Endothelial cell of umbilical vein (primary cell): ENCODE data around the gene SORCS2. TPM values are rescaled to one million over a fixed set of nuclear protein-coding genes. Genes with fewer than 3 reads are reported as not detected.

ENCODE experiments used
- BruUV-seq: library from RNA; stranded (reverse); fragments of 400-500 nt; replicated peaks from 2 replicates; lab custom pipeline; 2021; lab: Mats Ljungman, UMichigan
- CTCF ChIA-PET: fragments of 300-600, 350-600 bp; sonication (Branson Sonifier 250); formaldehyde crosslinking; loops from one replicate; lab custom pipeline; 2021; ENCODE audit warnings: antibody characterized with exemption, inconsistent platforms; lab: Charles Lee
- POLR2A ChIA-PET: fragments of 300-600, 350-600 bp; sonication (Branson Sonifier 250); formaldehyde crosslinking; loops from one replicate; lab custom pipeline; 2021; ENCODE audit warnings: antibody characterized with exemption, inconsistent platforms; lab: Charles Lee
- DNase-seq: peaks from one replicate; pipeline ENCODE4 v3.0.0-alpha.2; 2011; ENCODE audit warnings: low read depth, low spot score
- FAIRE-seq: peaks from 2 replicates; lab custom pipeline; 2011; peaks lifted over from hg19 to GRCh38; lab: Jason Lieb, UNC
- H2AFZ ChIP-seq: 2 replicates; pipeline ENCODE4 v1.6.0; 2012; ENCODE audit warnings: low read depth, low read length, control low read depth, inconsistent platforms
- H3K27ac ChIP-seq: 2 replicates; pipeline ENCODE4 v1.5.1; 2011; ENCODE audit warnings: low read depth, mild to moderate bottlenecking, control low read depth, low read length, moderate library complexity; ENCODE audit not compliant: insufficient read depth
- H3K27me3 ChIP-seq, 2 experiments: 2 replicates each; pipeline versions ENCODE4 v1.6.0 to v1.6.1; 2011; ENCODE audit warnings: low read length in 2 of 2, mixed read lengths in 1 of 2; ENCODE audit not compliant: control insufficient read depth in 2 of 2, insufficient read depth in 2 of 2
- H3K36me3 ChIP-seq, 2 experiments: 2 replicates in 1 of 2; 3 replicates in 1 of 2; pipeline ENCODE4 v1.5.1; 2011; ENCODE audit warnings: low read length in 2 of 2, mild to moderate bottlenecking in 1 of 2, moderate library complexity in 1 of 2; ENCODE audit not compliant: control insufficient read depth in 2 of 2, insufficient read depth in 2 of 2; ENCODE audit errors: extremely low read depth in 1 of 2
- H3K4me1 ChIP-seq: 3 replicates; pipeline ENCODE4 v1.5.1; 2011; ENCODE audit warnings: mild to moderate bottlenecking, low read length; ENCODE audit not compliant: control insufficient read depth, insufficient read depth; ENCODE audit errors: extremely low read depth
- H3K4me2 ChIP-seq: 2 replicates; pipeline ENCODE4 v1.6.1; 2011; ENCODE audit warnings: low read length, control low read depth, mixed read lengths; ENCODE audit not compliant: insufficient read depth
- H3K4me3 ChIP-seq, 3 experiments: fragments of 200-600 bp in 1 of 3; sonication (generic), shearing (Covaris generic) in 1 of 3; replicated peaks in 1 of 3; 2 replicates each; pipeline ENCODE4 v1.5.1; 2011 to 2016; ENCODE audit warnings: control low read depth in 3 of 3, low read length in 3 of 3, mild to moderate bottlenecking in 2 of 3, inconsistent platforms in 1 of 3, low read depth in 1 of 3, moderate library complexity in 1 of 3; ENCODE audit not compliant: insufficient read depth in 1 of 3
- H3K79me2 ChIP-seq: 2 replicates; pipeline ENCODE4 v1.6.0; 2012; ENCODE audit warnings: low read length, inconsistent platforms; ENCODE audit not compliant: control insufficient read depth, insufficient read depth
- H3K9ac ChIP-seq: replicated peaks from 2 replicates; pipeline ENCODE3; 2011; ENCODE audit warnings: low read length, control low read depth; ENCODE audit not compliant: insufficient read depth; ENCODE audit errors: extremely low read depth
- H3K9me1 ChIP-seq: replicated peaks from 3 replicates; pipeline ENCODE4 v1.6.0; 2011; ENCODE audit warnings: mild to moderate bottlenecking, low read length; ENCODE audit not compliant: control insufficient read depth, insufficient read depth; ENCODE audit errors: extremely low read depth
- H3K9me3 ChIP-seq: replicated peaks from 2 replicates; pipeline ENCODE4 v1.5.1; 2012; ENCODE audit warnings: low read length, inconsistent platforms; ENCODE audit not compliant: control insufficient read depth, insufficient read depth
- H4K20me1 ChIP-seq: replicated peaks from 2 replicates; pipeline ENCODE3; 2011; ENCODE audit warnings: mild to moderate bottlenecking, low read length; ENCODE audit not compliant: control insufficient read depth, insufficient read depth; ENCODE audit errors: extremely low read depth
- CTCF ChIP-seq, 2 donors: IDR thresholded peaks; 1 replicate in 1 of 2; 2 replicates in 1 of 2; pipeline ENCODE4 v1.5.1; 2011; ENCODE audit warnings: low read length in 2 of 2, mild to moderate bottlenecking in 2 of 2, moderate library complexity in 2 of 2, control low read depth in 1 of 2, inconsistent platforms in 1 of 2, low read depth in 1 of 2; ENCODE audit not compliant: insufficient read depth in 1 of 2; ENCODE audit errors: extremely low read depth in 1 of 2
- EZH2 ChIP-seq: IDR thresholded peaks from 2 replicates; pipeline ENCODE4 v1.6.1; 2012; ENCODE audit warnings: borderline replicate concordance, low read depth, mild to moderate bottlenecking, moderate library complexity, low read length, inconsistent platforms; ENCODE audit not compliant: severe bottlenecking
- FOS ChIP-seq: IDR thresholded peaks from 2 replicates; pipeline ENCODE4 v1.6.1; 2011; ENCODE audit warnings: mild to moderate bottlenecking, low read length, moderate library complexity, borderline replicate concordance; ENCODE audit not compliant: insufficient read depth
- GATA2 ChIP-seq: IDR thresholded peaks from 2 replicates; pipeline ENCODE4 v1.7.0; 2011; ENCODE audit warnings: low read depth, mild to moderate bottlenecking, moderate library complexity, mixed read lengths, low read length; ENCODE audit not compliant: insufficient read length, insufficient read depth
- JUN ChIP-seq: IDR thresholded peaks from 2 replicates; pipeline ENCODE4 v1.6.1; 2011; ENCODE audit warnings: borderline replicate concordance, low read depth; ENCODE audit not compliant: insufficient read length, insufficient read depth
- MAX ChIP-seq: IDR thresholded peaks from 2 replicates; pipeline ENCODE4 v1.6.1; 2011; ENCODE audit not compliant: insufficient read depth, insufficient read length
- MYC ChIP-seq: IDR thresholded peaks from one replicate; pipeline ENCODE4 v1.6.1; 2011; ENCODE audit warnings: mild to moderate bottlenecking, low read depth, low read length
- POLR2A ChIP-seq: IDR thresholded peaks from 2 replicates; pipeline ENCODE4 v1.6.1; 2012; ENCODE audit warnings: low read depth, mild to moderate bottlenecking, control low read depth, low read length
- POLR2AphosphoS5 ChIP-seq: IDR thresholded peaks from 2 replicates; pipeline ENCODE4 v1.6.1; 2012; ENCODE audit warnings: low read depth, mild to moderate bottlenecking, control low read depth, low read length, moderate library complexity; ENCODE audit not compliant: insufficient read depth
- dilution Hi-C: fragments of 300-500 bp; cut with MboI; formaldehyde crosslinking; loops from one replicate; pipeline ENCODE4 v1.15.0; 2019; ENCODE audit warnings: low sequenced_read_pairs; ENCODE audit not compliant: extremely low pct_ligation_motif_present
- intact Hi-C: fragments of 100-400 bp; cut with micrococcal nuclease; formaldehyde crosslinking; loops from one replicate; pipeline ENCODE4 v1.10.0; 2022
- polyA plus RNA-seq, 4 experiments: library from polyadenylated mRNA; depleted of rRNA in 3 of 4; stranded (reverse) in 3 of 4; unstranded in 1 of 4; fragments of >200 nt; gene quantifications; 2 replicates each; pipeline versions ENCODE4 v1.2.1 to v1.2.3, GENCODE V29; 2011 to 2012; ENCODE audit warnings: missing spikeins in 1 of 4
- total RNA-seq: library from RNA; stranded (reverse); gene quantifications from 2 replicates; pipeline ENCODE4 v1.2.3, GENCODE V29; 2021

Gene SORCS2
- total and polyA plus RNA-seq, 2 donors (not counting 3 experiments of a cell fraction or from before 2014, with no cell fraction given): not detected

- Histone ChIP-seq H3K4me1 (no peaks in the 10 kb centered on the region), H3K9me3 (no peaks in the 10 kb centered on the region), H3K79me2 (no peaks in the 10 kb centered on the region), H3K27ac (no peak overlapping the region), H2AFZ (no peak overlapping the region), H4K20me1 (no peaks in the 10 kb centered on the region), H3K4me3 (no peak overlapping the region), H3K27me3 (no peaks in the 10 kb centered on the region), H3K9me1 (no peaks in the 10 kb centered on the region), H3K36me3 (no peaks in the 10 kb centered on the region), H3K9ac (no peak overlapping the region), H3K4me2 (no peak overlapping the region)
- dilution Hi-C loops (no loop called here), intact Hi-C loops (no loop called here)
- CTCF ChIA-PET: interaction anchor here (2.1 kb wide), 1 partner anchor 11 kb away, joined by 11 read pairs; no protein-coding TSS in a partner anchor
- BruUV-seq: no TSS peak
- POLR2A ChIA-PET: no interaction called here
- TF ChIP-seq FOS (no peak), MAX (no peak), GATA2 (no peak), POLR2AphosphoS5 (no peak), POLR2A (no peak), CTCF (IDR thresholded peaks at IDR 0.05; ENCODE audit: extremely low read depth in 1 of 2, insufficient read depth in 1 of 2, low read depth in 1 of 2, low read length in 2 of 2) (no peak), JUN (no peak), MYC (no peak), EZH2 (no peak)
- no peak for FAIRE-seq
- no peak for DNase-seq
Measured at GRCh38 chr4:7146786-7147115, 45.6 kb upstream of the SORCS2 start.
